Epithelial cell of esophagus (primary cell): ENCODE data around the gene GNAI1.

Experiments used
- DNase-seq: peaks from one replicate; pipeline ENCODE4 v3.0.0; 2010; ENCODE audit warnings: low read depth
- H3K4me3 ChIP-seq: 2 replicates; pipeline ENCODE4 v1.5.1; 2011; ENCODE audit warnings: mild to moderate bottlenecking, low read length, control low read depth
- CTCF ChIP-seq: IDR thresholded peaks from 2 replicates; pipeline ENCODE4 v1.5.1; 2011; ENCODE audit warnings: low read depth, mild to moderate bottlenecking, low read length, control low read depth, inconsistent platforms; ENCODE audit not compliant: insufficient read depth; ENCODE audit errors: missing control alignments

GNAI1 gene

GRCh38 chr7:80230327-80230726 is 95.7 kb downstream of the GNAI1 start:
- no peak overlapping the region for H3K4me3 ChIP-seq
- no peak for DNase-seq
- no peak for TF ChIP-seq CTCF

- DNase-seq, result peak; percentile 90
- TF ChIP-seq CTCF, result no peak
- H3K4me3 ChIP-seq, result no peak overlapping the region
Observed at GRCh38 chr7:80231707-80232106, 97.1 kb downstream of the GNAI1 start.

- TF ChIP-seq CTCF, result no peak
- DNase-seq, result peak; percentile 65
- no peak overlapping the region for H3K4me3 ChIP-seq
Observed at GRCh38 chr7:80232979-80233724, 98.5 kb downstream of the GNAI1 start.

- TF ChIP-seq CTCF, result no peak
- DNase-seq, result no peak
- no peak overlapping the region for H3K4me3 ChIP-seq
Observed at GRCh38 chr7:80235334-80235733, 100.7 kb downstream of the GNAI1 start.

- H3K4me3 ChIP-seq, result no peak overlapping the region
- no peak for TF ChIP-seq CTCF
- no peak for DNase-seq
Observed at GRCh38 chr7:80236681-80237080, 102.0 kb downstream of the GNAI1 start.

GRCh38 chr7:80240265-80241025 is 105.8 kb downstream of the GNAI1 start:
- H3K4me3 ChIP-seq, result no peak overlapping the region
- DNase-seq, result no peak
- no peak for TF ChIP-seq CTCF

GRCh38 chr7:80241671-80242070 is 107.0 kb downstream of the GNAI1 start:
- no peak for TF ChIP-seq CTCF
- H3K4me3 ChIP-seq, result no peak overlapping the region
- DNase-seq, result no peak
